Gastroesophageal sphincter (tissue), 3 donors: ENCODE data around the gene PNMA6F.

ENCODE experiments used
- POLR2A ChIP-seq, 2 donors: fragments of 450-650 bp; IDR thresholded peaks; one replicate each; pipeline ENCODE4 v1.6.1; 2017; ENCODE audit warnings: antibody characterized with exemption in 2 of 2, mild to moderate bottlenecking in 2 of 2, moderate library complexity in 1 of 2
- TF ChIP-seq, protein P1 (sequence below), 4 experiments: fragments of 200-600 bp in 2 of 4; fragments of 450-650 bp in 2 of 4; sonication (generic) in 1 of 4; IDR thresholded peaks; one replicate each; pipeline ENCODE4 v1.5.1; 2017 to 2019; ENCODE audit warnings: antibody characterized with exemption in 4 of 4, mild to moderate bottlenecking in 2 of 4, moderate library complexity in 2 of 4

DNA sequence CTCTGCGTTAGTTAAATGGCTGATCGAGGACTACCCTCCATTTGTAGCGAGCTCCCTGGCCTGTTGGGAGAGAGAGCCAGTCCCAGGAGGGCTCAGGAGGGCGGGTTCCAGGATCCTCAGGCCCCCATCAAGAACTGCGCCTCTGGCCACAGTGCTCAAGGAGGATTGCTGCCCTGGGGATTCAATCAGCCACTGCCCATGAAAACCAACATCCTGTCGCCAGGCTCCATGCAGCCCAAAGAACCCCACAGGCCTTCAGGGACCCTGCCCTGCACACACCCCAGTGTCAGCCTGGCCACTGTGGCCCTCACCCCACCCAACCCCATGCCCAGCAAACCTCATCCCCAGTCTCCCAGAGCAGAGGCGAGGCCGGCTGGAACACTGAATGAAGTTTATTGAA is 4.3 kb downstream of the PNMA6F start:
- TF ChIP-seq POLR2A (IDR thresholded peaks at IDR 0.05): no peak
- TF ChIP-seq, protein P1, sequence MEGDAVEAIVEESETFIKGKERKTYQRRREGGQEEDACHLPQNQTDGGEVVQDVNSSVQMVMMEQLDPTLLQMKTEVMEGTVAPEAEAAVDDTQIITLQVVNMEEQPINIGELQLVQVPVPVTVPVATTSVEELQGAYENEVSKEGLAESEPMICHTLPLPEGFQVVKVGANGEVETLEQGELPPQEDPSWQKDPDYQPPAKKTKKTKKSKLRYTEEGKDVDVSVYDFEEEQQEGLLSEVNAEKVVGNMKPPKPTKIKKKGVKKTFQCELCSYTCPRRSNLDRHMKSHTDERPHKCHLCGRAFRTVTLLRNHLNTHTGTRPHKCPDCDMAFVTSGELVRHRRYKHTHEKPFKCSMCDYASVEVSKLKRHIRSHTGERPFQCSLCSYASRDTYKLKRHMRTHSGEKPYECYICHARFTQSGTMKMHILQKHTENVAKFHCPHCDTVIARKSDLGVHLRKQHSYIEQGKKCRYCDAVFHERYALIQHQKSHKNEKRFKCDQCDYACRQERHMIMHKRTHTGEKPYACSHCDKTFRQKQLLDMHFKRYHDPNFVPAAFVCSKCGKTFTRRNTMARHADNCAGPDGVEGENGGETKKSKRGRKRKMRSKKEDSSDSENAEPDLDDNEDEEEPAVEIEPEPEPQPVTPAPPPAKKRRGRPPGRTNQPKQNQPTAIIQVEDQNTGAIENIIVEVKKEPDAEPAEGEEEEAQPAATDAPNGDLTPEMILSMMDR (IDR thresholded peaks at IDR 0.05): no peak
